Measurements from ENCODE around the gene PTCD1. TPM values are rescaled to one million over a fixed set of nuclear protein-coding genes. Genes with fewer than 3 reads are reported as not detected.

Gene PTCD1
- total RNA-seq, 1 experiment from 2014 or later: 11.8 TPM

DNA sequence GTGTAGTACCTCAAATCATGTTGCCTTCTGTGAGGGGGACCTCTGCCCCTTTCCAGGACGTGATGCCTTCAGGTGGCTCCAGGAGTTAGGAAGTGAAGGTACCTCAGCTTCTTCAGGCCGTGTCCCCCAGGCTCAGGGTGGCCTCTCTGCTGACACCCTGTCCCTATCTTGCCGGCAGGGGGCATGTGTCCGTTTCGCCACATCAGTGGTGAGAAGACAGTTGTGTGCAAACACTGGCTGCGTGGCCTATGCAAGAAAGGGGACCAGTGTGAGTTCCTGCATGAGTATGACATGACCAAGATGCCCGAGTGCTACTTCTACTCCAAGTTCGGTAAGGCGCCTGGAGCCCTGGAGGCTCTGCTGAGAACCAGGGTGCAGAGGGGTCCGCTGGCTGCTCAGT lies 9.3 kb upstream of the PTCD1 start:
- no peak overlapping the region for H3K27ac ChIP-seq (ENCODE audit: low read depth, low read length, poor library complexity, severe bottlenecking)
- BruUV-seq (replicated peaks): no TSS peak
- CTCF ChIA-PET: no interaction called here
- no peak for TF ChIP-seq EZH2 (IDR thresholded peaks at IDR 0.05; ENCODE audit: borderline replicate concordance, low read depth, low read length, poor library complexity, severe bottlenecking)
- TF ChIP-seq, protein P1, sequence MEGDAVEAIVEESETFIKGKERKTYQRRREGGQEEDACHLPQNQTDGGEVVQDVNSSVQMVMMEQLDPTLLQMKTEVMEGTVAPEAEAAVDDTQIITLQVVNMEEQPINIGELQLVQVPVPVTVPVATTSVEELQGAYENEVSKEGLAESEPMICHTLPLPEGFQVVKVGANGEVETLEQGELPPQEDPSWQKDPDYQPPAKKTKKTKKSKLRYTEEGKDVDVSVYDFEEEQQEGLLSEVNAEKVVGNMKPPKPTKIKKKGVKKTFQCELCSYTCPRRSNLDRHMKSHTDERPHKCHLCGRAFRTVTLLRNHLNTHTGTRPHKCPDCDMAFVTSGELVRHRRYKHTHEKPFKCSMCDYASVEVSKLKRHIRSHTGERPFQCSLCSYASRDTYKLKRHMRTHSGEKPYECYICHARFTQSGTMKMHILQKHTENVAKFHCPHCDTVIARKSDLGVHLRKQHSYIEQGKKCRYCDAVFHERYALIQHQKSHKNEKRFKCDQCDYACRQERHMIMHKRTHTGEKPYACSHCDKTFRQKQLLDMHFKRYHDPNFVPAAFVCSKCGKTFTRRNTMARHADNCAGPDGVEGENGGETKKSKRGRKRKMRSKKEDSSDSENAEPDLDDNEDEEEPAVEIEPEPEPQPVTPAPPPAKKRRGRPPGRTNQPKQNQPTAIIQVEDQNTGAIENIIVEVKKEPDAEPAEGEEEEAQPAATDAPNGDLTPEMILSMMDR (conservative IDR thresholded peaks at IDR 0.05; ENCODE audit: low read depth, low read length): no peak
- H3K36me3 ChIP-seq (ENCODE audit: insufficient read depth, low read length, poor library complexity, severe bottlenecking): peaks cover 80% of the 10 kb centered on the region
- POLR2A ChIA-PET (ENCODE audit: low non-redundant PET): no interaction called here
- H3K9me3 ChIP-seq (ENCODE audit: low read depth, low read length, poor library complexity, severe bottlenecking): no peaks in the 10 kb centered on the region
- intact Hi-C loops (cut with micrococcal nuclease; ENCODE audit: unreplicated experiment): no loop called here
- DNase-seq (ENCODE audit: low spot score): no peak
- H3K4me3 ChIP-seq (ENCODE audit: low read depth, low read length, poor library complexity, severe bottlenecking): no peak overlapping the region
- H3K4me1 ChIP-seq (ENCODE audit: insufficient read depth, low read length, poor library complexity, severe bottlenecking): no peaks in the 10 kb centered on the region
- no peaks in the 10 kb centered on the region for H3K27me3 ChIP-seq (replicated peaks; ENCODE audit: insufficient read depth, low read depth, low read length, poor library complexity)

DNA sequence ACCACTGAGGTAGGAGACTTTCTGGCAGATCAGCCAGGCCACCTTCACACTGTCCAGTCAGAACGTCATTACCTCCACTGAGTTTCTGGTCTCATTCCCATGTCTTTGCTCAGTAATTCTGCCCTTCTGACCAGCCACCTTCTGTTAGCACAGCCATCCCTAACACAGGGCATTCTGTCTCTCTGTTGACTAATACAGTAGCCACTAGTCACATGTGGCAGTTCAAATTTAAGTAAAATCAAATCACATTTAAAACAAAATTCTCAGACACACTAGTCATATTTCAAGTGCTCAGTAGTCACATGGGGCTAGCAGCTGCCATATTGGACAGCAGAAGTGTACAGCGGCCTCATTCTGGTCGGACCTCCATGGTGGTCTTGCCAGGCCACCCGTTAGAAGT lies 7.5 kb upstream of the PTCD1 start:
- BruUV-seq (replicated peaks): no TSS peak
- intact Hi-C loops (cut with micrococcal nuclease; ENCODE audit: unreplicated experiment): no loop called here
- Histone ChIP-seq H3K36me3 (ENCODE audit: insufficient read depth, low read length, poor library complexity, severe bottlenecking) (peaks cover 71% of the 10 kb centered on the region), H3K27me3 (replicated peaks; ENCODE audit: insufficient read depth, low read depth, low read length, poor library complexity) (no peaks in the 10 kb centered on the region), H3K27ac (ENCODE audit: low read depth, low read length, poor library complexity, severe bottlenecking) (no peak overlapping the region), H3K9me3 (ENCODE audit: low read depth, low read length, poor library complexity, severe bottlenecking) (no peaks in the 10 kb centered on the region), H3K4me3 (ENCODE audit: low read depth, low read length, poor library complexity, severe bottlenecking) (no peak overlapping the region), H3K4me1 (ENCODE audit: insufficient read depth, low read length, poor library complexity, severe bottlenecking) (no peaks in the 10 kb centered on the region)
- ChIA-PET CTCF (no interaction called here), POLR2A (ENCODE audit: low non-redundant PET) (no interaction called here)
- DNase-seq (ENCODE audit: low spot score): no peak
- TF ChIP-seq EZH2 (IDR thresholded peaks at IDR 0.05; ENCODE audit: borderline replicate concordance, low read depth, low read length, poor library complexity, severe bottlenecking): no peak
- TF ChIP-seq, protein P1 (conservative IDR thresholded peaks at IDR 0.05; ENCODE audit: low read depth, low read length): no peak

DNA sequence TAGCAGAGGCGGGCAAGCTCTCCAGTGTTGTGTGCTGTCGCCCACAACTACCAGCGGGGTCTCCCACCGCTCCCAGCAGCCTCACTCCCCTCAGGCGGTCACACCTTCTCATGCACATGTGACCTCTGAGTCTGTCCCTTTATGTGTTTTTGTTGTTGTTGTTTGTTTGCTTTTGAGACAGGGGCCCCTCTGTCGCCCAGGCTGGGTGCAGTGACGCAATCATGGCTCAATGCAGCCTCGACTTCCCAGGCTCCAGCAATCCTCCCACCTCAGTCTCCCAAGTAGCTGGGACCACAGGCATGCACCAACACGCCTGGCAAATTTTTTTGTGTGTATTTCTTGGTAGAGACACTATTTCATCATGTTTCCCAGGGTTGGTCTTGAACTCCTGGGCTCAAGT lies 1.6 kb upstream of the PTCD1 start:
- intact Hi-C loops (cut with micrococcal nuclease; ENCODE audit: unreplicated experiment): no loop called here
- BruUV-seq (replicated peaks): no TSS peak
- Histone ChIP-seq H3K9me3 (ENCODE audit: low read depth, low read length, poor library complexity, severe bottlenecking) (no peaks in the 10 kb centered on the region), H3K4me3 (ENCODE audit: low read depth, low read length, poor library complexity, severe bottlenecking) (peak overlapping the region; percentile 89), H3K27ac (ENCODE audit: low read depth, low read length, poor library complexity, severe bottlenecking) (no peak overlapping the region), H3K27me3 (replicated peaks; ENCODE audit: insufficient read depth, low read depth, low read length, poor library complexity) (no peaks in the 10 kb centered on the region), H3K4me1 (ENCODE audit: insufficient read depth, low read length, poor library complexity, severe bottlenecking) (peaks cover 15% of the 10 kb centered on the region), H3K36me3 (ENCODE audit: insufficient read depth, low read length, poor library complexity, severe bottlenecking) (peaks cover 32% of the 10 kb centered on the region)
- ChIA-PET POLR2A (ENCODE audit: low non-redundant PET) (no interaction called here), CTCF (no interaction called here)
- TF ChIP-seq, protein P1 (conservative IDR thresholded peaks at IDR 0.05; ENCODE audit: low read depth, low read length): no peak
- TF ChIP-seq EZH2 (IDR thresholded peaks at IDR 0.05; ENCODE audit: borderline replicate concordance, low read depth, low read length, poor library complexity, severe bottlenecking): no peak
- DNase-seq (ENCODE audit: low spot score): no peak

All from A673 (cell line).